Inflammatory macrophage treated with lipopolysaccharide for 4 hours (primary cell): ENCODE measurements around the gene TMEM218.
A peak's percentile ranks its signal among the peaks of the same experiment; 100 is the strongest.

ENCODE experiments used
- DNase-seq: peaks from one replicate; pipeline ENCODE4 v3.0.0-alpha.2; 2020

Gene TMEM218

DNA sequence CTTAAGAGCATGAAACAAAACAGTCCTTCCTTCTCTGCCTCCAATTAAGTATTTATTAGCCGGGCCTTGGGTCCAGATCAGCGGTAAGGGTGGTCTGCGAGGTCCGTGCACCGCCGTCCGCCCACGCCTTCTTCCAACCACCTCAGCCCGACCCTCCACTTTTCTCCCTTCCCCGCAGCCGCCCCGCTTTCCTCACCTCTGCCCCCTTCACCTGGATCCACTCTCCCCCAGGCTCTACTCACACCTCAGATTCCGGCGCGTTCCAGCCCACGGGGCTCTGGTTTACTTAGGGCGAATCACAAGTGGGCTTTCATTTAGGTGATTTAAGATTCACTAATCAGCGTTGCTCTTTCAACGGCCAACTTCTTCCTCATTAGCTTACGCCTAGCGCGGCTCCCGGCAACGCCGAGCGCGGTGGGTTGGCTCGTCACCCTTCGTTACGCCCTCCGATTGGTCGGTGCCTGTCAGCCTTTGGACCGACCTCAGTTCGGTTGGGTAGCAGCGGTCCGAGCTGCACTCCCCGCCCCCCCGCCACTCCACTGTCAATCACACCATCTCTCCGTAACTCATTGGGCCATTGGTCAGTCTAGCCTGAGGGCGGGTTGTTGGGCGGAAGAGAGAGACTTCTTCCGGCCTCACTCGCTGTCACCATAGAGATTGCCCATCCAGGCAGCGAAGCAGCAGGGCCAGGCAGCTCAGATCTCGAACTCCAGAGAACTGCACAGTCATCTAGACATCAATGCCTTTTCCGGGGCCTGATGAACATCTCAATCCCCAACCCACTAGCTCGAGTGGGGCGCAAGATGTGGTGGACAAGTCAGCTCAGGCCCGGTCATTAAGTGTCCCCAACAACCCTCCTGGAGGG lies at the start of gene TMEM218:
Gene TMEM218 (minus strand): TSS at position 284 of the 865 bp plus-strand sequence. CDS start 9,385 bp downstream, outside the sequence.
- peak; percentile 100 for DNase-seq

DNA sequence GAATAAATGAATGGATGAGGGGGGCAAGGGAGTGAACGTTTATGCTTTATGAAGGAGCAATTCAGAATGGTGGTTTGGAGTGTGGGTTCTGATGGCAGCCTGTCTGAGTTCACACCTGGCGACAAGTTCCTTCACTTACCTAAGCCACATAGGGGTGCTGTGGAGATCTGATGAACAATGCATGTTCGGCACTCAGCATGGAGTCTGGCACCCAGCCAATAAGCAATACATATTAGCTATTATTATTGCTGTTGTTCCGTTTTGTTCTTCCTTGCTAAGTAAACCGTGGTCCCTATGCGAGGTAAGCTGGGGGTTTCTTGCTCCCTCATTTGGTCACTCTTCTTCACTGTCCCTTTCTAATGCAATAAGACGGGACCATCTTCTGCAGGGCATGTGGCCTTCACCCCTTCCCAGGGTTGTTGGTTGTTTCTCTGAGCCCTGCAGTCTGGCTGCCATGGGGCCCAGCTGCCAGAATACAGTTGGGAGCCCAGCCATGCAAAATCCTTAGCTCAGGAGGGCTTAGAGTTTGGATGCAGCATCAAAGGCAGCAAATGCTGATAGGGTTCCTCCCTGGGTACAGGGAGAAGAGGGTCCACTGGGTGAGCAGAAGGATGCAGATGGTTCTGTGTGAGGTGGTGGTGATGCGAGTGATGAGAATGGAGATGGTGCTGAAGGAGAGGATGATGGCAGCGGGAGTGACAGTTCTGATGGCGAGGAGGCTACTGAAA lies 46.7 kb upstream of the TMEM218 start:
- DNase-seq = no peak

DNA sequence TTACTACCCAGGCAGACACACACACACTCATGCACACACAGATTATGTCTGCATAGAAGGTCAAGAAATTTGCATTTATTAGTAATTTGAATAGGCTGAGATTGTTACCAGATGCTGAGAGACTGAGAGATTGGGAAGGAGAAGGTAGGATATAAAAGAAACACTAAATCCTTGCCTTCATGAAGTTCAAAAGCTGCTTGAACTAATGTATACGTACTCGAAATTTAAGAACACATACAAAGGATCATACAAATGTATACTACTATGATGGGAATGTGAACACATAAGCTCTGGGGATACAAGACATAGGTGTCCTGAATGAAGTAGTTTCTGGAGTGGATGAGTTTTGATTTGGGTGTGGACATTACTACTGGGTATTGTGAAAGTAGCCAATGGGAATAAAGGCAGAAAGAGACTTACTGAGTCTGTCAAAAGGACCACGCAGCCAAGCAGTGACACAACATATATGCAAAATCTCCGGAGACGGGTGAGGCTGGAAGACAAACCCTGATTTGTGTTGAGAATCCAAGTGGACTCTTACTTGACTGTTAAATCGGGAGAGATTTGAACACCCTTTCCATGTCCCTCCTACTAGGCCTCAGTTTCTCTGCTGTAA lies 45.8 kb upstream of the TMEM218 start:
- DNase-seq = no peak

DNA sequence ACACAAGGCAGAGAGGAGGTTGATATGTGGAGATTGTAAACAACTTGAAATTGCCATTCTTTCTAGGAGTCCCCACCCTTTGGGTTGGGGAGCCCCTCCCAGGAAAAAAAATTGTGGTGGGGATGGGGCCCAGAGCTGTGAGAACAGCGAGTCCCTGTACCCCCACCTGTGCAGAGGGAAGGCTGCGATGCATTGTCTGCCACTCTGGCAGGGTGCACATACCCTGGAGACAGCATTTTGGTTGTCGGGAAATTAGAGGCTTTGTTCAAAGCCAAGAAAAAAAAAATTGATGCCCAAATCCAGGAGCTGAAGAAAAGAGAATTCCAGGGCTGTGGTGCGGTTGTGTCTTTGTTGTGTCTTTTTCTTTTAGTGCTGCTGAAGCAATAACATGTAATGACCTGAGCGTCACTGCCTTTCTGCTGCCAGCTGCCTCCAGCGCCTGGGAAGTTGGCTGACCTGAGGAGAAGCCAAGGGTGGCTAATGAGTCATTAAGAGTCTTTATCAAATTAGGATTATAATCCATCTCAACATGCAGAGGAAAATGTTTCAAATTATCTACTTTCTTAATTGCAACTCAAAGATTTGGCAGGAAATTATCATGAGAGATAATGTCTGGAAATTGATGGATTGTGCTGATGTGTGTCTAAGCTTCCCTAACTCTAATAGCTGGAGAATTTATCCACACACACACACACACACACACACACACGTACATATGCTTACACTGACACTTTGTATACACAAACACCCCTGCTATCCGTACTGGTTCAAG lies 45.1 kb upstream of the TMEM218 start:
- no peak for DNase-seq

DNA sequence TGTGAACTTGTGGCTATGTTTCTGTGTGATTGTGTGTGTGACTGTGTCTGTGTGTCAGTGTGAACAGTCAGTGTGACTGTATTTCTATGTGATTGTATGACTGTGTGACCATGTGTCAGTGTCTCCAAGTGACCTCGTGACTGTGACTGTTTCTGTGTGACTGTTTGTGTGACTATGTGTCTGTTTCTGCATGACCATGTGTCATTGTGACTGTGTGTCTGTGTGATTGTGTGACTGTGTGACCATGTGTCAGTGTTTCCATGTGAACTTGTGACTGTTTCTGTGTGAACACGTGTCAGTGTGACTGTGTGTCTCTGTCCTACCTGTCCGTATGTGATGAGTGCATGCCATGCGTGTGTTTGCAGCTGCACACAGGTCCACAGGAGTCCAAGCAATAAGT lies 44.3 kb upstream of the TMEM218 start:
- DNase-seq = no peak

DNA sequence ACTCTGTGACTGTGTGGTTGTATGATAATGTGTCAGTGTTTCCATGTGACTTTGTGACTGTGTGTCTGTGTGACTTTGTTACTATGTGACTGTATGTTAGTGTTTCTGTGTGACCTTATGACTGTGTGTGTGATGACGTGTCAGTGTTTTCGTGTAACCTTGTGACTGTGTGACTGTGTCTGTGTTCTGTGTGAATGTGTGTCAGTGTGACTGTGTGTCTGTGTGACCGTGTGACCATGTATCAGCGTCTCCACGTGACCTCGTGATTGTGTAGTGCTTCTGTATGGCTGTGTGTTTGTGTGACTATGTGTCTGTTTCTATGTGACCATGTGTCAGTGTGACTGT lies 43.6 kb upstream of the TMEM218 start:
- no peak for DNase-seq

DNA sequence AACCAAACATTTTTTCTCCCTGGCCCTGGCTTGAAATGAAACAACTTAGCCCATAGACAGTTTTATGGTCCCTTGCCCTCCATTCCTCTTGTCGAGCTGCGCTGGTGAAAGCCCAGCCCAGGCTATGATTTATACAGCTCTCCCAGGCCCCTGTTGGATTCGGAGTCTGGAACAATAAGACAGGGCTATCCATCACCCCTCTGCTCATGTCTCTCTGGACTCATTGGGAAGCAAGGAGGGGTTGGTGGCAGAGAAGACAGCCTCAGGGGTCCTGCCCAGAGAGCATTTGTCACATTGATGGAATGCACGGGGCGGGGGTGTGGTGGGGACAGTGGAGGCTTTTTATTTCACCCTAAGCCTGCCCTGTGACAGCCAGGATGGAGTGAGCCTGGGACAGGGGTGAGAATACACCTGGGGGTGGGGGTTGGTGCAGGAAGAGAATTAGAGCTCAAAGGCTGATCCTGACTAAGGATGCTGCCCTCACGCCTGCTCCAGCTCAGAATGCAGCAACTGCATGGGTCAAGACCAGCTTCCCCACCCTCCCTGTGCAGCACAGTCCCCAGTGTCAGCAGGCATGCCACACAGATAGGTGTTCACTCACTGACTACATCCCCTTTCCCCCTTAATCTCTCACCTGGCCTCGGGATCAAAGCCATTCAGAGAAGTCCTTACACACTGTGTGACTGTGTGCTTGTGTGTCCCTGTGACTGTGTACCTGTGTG lies 43.1 kb upstream of the TMEM218 start:
- DNase-seq = no peak

DNA sequence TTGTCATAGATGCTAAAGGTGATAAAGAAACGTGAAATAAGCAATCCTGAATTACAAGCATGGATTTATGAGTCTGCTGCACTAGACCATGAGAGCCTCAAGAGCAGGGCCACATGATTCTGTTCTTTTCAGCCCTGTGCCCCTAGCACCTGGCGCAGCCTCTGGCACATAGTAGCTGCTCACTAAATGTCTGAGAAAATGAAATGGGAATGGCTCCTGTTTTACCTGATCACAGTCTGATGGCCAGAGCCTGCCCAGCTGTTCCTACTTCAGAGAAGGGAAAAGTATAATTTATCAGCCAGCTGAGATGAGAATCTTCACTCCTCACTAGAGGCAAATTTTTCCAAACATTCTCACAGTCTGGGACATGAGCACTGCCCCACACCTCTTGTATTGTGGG lies 42.4 kb upstream of the TMEM218 start:
- DNase-seq = no peak

DNA sequence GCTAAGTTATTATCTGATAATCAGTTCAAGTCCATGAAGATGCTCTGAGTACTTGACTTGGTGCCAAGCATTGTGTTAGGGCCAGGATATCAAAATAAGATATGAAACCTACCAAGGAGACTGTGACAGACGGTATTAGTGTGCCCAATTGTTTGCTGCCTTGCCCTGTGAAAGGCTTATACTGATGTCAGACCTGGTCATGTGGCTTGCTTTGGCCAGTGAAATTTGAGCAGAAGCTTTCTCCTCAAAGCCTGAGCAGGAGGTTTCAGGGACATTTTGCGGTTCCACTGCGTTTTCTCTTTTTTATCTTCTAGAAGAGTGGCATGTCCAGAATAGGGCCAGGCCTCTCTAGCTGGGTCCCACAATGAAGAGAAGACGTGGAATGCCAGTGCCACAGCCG lies 37.3 kb upstream of the TMEM218 start:
- DNase-seq = no peak

DNA sequence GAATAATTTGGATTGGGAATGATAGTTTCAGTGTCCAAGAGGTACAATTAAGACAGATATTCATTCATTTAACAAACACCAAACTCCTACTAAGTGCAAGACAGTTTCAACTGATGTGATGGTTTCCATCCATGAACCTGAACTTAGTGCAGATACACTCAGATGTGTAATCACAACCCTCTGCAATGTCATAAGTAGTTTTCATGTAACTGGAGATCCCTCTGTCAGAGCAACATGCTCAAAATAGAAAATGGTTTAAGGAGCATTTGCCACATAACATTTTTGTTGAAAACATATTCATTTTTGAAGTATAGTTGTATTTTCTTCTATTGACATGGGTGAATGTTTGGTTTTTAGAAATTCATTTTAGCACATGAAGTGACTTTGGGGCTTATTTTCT lies 36.6 kb upstream of the TMEM218 start:
- no peak for DNase-seq

DNA sequence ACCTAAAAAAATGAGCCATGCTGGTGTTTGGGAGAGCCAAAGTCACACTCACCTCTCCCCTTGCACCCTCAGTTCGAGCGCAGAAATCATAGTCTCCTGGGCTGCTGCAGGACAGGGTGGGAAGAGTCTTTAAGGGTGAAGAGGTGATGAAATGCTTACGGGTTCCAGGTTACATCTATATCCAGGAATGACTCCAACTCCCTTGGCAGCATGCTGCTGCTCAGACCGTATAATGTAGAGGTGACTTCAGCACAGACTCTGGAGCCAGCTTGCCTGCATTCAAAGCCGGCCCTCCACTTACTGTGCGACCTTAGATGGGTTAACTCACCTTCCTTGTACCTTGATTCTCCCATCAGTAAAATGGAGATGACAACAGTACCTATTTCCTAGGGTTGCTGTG lies 35.9 kb upstream of the TMEM218 start:
- DNase-seq = no peak

DNA sequence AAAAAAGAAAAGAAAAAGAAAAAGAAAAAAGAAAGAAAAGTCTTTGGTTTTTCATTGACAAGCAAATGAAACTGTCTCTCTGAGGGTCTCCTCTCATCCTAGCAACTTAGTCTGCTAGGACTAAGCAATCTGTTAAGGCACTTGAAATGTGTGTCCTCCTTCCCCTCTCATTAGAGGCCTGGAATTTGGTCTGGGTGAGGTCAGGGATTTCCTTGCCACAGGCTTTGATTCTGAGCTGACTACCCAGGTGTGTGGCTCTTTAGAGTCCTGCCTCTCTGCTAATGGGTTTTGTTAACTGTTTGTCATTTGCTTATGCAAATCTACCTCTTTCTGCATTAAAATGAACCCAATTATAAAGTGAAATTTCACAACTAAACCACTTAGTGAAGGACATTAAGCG lies 34.8 kb upstream of the TMEM218 start:
- DNase-seq = no peak

DNA sequence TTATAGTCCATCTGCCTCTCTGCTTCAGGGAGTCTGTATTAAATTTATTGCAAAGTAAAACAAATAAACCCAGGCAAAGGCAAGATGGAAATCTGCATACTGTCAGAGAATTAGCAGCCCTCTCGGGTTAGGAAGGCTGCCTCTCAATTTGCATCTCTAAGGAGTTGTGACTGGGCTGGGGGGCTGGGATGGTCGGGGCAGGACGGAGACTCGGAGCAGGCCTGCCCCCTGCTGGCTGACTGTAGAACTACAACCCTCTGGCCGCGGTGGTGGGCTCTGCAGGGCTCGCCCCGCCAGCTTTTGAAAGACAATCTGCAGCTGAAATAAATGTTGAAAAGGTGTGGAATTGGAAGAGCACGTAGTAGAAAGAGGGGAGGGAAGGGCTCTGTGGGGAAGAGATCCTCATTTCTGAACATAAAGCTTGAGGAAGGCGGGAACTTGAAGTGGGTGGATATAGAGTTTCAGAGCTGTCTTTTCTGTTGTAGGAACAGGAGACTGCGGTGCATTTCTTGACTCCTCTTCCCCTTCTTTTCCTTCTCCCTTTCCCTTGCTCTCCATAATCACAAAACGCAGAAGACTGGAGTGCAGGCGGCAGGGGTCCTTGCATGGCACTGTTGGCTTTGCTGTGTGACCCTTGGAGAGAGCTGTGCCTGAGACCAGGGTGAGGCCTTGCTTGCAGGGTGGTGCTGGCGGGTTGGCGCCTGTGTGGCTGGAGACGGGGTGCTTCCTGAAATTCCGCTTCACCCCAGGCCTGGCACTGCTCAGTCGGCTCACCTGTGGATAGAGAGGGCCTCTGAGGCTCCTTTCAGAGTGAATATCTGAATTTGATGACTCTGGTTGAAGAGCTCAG lies 30.5 kb upstream of the TMEM218 start:
- DNase-seq = peak; percentile 22

DNA sequence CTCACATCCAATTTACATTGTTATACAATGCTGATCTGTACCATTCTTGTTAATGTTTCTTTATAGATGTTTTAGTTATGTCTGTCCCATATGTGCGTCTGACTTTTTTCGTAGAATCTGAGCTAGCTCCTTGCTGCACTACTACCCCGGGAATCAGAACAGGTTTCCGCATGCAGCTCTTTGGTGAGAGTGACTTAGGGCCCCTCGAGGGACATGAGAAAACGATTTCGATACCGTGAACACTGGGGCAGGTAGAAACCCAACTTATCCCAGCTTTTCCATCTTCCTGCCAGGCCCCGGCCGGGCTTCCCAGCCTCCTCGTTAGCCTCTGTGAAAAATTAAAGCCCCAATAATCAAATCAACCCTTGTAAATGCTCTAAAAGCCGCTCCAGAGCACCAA lies 29.8 kb upstream of the TMEM218 start:
- no peak for DNase-seq

DNA sequence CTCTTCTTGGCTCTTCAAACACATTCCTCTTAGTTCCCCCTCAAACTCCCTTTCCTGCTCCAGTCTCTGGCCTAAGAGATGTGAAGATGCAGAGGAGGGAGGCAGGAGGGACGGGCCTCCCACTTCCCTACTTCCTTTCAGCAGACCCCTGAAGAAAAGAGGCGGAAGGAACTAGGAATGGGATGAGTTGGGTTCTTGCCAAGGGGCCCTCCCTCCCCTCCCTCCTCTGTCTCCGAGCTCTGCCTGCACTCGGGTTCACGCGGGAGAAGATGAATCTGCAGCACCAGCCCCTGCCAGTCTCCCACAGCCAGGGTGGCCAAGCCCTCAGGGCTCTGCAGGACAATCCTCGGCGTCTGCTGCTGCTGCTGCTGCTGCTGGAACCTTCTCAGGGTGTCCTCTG lies 28.8 kb upstream of the TMEM218 start:
- DNase-seq = no peak

DNA sequence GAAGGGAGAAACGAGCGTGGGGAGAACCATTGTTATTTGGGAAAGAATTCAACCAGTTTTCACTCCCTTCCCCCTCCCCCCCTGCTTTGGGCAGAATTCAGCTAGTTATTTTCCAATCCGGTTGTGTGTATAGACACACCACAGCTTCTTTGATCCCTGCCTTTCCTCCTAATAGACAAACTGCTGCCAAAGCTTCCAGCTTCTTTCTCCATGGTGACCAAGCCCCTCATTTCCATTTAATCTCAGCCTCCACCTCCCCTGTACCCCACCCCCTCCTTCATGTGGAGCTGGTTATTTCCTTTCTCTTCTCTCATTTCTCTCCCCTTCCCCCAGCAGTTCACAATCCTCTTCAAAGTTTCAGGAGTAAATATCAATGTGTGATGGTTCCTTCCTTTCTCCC lies 28.4 kb upstream of the TMEM218 start:
- no peak for DNase-seq

DNA sequence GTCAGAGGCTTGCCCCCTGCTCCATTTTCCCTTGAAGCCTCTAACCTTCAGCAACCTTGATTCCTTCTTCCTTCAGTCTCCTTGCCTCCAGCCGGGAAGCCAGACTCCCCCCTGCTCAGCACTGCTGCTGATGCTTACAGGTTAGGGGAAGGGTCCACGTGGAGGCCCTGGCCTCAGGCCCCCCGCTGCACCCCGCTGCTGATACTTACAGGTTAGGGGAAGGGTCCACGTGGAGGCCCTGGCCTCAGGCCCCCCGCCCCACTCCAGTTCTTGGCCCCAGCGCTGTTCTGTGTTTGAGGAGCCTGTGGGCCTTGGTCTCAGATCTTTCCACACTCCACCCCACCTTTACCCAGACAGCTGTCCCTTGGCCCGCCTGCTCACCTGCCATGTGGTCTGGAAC lies 27.5 kb upstream of the TMEM218 start:
- DNase-seq = no peak

DNA sequence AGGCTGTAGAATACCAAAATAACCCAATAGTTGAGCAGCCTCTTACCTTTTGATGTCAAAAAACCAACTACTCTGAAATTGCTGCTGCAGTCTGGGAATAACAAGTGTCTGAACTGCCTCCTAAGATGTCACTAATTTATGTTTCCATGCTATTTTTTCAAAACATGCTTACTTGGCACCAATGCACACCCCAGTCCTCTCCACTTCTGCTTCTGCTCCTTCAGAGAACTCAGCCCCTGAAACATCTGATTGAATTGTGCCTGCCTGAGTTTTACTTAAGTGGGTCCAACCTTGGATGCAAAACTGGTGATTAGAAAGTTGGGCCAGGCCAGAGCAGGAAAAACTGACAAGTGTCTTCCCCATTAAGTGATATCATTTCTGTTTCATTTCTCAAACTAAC lies 24.6 kb upstream of the TMEM218 start:
- no peak for DNase-seq

DNA sequence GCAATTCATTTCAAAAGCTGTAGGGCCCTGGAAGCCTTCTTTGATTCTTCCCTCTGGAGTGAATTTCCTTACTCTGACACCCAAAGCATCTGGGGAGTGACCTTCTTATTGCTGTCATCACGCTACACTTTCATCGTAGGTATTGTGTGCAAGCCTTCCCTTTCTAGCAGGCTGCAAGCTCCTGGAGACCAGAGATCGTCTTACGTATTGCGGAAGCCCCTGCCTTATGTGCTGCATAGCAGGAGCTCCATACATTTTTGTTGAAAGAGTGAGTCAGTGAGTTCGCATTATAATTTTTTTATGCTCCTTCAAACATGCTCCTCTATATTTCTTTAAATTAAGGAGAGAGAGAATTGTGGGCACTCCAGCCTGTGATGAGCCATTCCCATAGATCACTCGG lies 21.2 kb upstream of the TMEM218 start:
- DNase-seq = no peak

DNA sequence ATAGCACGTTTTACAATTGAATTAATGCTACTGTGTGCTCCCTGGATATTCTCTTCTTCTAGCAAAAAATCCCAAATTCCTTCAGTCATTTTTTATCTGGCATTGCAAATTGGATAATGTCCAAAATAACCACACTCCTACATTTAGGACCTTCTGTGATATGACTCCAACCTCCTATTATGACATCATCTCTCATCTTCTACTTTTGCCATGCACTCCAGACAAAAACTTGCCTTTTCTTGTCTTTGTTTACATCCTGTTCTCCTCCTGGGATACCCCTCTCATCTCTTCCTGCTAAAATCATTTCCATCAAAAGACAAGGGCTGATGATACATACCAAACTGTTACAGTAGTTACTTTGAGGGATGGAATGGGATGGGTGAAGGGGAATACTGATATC lies 20.6 kb upstream of the TMEM218 start:
- DNase-seq = no peak

DNA sequence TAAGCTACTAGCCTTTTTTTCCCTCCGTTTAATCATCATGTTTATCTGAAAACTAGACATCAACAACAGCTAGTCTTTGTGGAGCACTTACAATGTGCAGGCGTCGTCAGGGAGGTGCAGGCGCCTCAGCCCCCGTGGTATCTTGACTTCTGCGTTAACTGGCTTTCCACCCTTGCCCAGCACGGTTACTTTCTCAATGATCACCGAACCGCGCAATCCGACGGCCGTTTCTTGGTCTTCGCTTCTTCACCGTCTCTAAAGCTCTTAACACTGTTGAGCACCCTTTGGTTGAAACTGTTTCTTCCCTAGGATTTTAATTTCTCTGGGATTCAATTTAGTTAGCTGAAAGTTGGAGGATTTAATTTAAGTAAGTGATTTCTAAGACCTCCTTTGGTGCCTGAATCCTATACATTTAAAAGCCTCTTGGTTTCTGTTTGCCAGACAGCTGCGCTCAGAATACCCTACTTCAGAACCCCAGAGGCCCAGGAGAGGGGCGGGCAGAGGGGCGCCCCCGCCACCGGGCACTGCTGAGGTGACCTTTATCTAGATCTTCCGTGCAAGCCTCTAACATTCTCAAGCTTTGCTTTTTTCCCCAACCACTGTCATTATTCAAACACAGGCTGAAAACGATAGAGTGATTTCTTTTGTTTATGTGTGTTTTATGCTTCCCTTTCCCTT lies 18.0 kb upstream of the TMEM218 start:
- DNase-seq = no peak
